Panc1 (cell line): ENCODE measurements around the gene NKD1. TPM values are rescaled to one million over a fixed set of nuclear protein-coding genes. Genes with fewer than 3 reads are reported as not detected.

ENCODE experiments used
- ATAC-seq: fragments of 200-7000 bp; cut with Tn5 transposase; 2 replicates; pipeline ENCODE4 v1.9.1; 2020; ENCODE audit warnings: mild to moderate bottlenecking, moderate library complexity
- BruUV-seq: library from RNA; stranded (reverse); fragments of 400-500 nt; replicated peaks from 2 replicates; lab custom pipeline; 2021; lab: Mats Ljungman, UMichigan
- CTCF ChIA-PET: fragments of 300-600 bp; sonication (Branson Sonifier 250); formaldehyde crosslinking; loops from one replicate; lab custom pipeline; 2022; ENCODE audit warnings: antibody characterized with exemption; lab: Charles Lee
- POLR2A ChIA-PET: fragments of 300-600 bp; sonication (Branson Sonifier 250); formaldehyde crosslinking; loops from one replicate; lab custom pipeline; 2022; ENCODE audit warnings: antibody characterized with exemption; lab: Charles Lee
- DNase-seq: peaks from one replicate; pipeline ENCODE4 v3.0.0-alpha.2; 2010; ENCODE audit warnings: low read depth, low spot score
- H3K27ac ChIP-seq: 2 replicates; pipeline ENCODE4 v1.5.1; 2011; ENCODE audit warnings: mild to moderate bottlenecking, low read length, inconsistent platforms
- H3K27me3 ChIP-seq: fragments of 200-500 bp; sonication (Bioruptor generic); 2 replicates; pipeline ENCODE4 v1.6.0; 2014; ENCODE audit warnings: low read length, inconsistent platforms; ENCODE audit not compliant: control insufficient read depth, insufficient read depth
- H3K36me3 ChIP-seq: fragments of 200-500 bp; sonication (Bioruptor generic); 2 replicates; pipeline ENCODE4 v1.5.1; 2014; ENCODE audit warnings: inconsistent platforms, mild to moderate bottlenecking, low read length, moderate library complexity; ENCODE audit not compliant: control insufficient read depth, insufficient read depth
- H3K4me1 ChIP-seq: 2 replicates; pipeline ENCODE4 v1.5.1; 2011; ENCODE audit warnings: inconsistent platforms, mild to moderate bottlenecking, low read length, moderate library complexity; ENCODE audit not compliant: control insufficient read depth, insufficient read depth
- H3K4me3 ChIP-seq, 2 experiments: 2 replicates each; pipeline ENCODE4 v1.5.1; 2011 to 2012; ENCODE audit warnings: low read depth in 2 of 2, low read length in 2 of 2, mild to moderate bottlenecking in 2 of 2, inconsistent platforms in 1 of 2, moderate library complexity in 1 of 2
- H3K9me3 ChIP-seq: fragments of 200-500 bp; sonication (Bioruptor generic); 2 replicates; pipeline ENCODE4 v1.5.1; 2014; ENCODE audit warnings: low read depth, mild to moderate bottlenecking, inconsistent platforms, low read length, moderate library complexity; ENCODE audit not compliant: control insufficient read depth, insufficient read depth
- CTCF ChIP-seq: fragments of 450-650 bp; IDR thresholded peaks from 2 replicates; pipeline ENCODE4 v1.5.1; 2017; ENCODE audit warnings: mild to moderate bottlenecking
- POLR2AphosphoS5 ChIP-seq: IDR thresholded peaks from 2 replicates; pipeline ENCODE4 v1.6.1; 2012; ENCODE audit warnings: mild to moderate bottlenecking, low read depth, low read length, moderate library complexity
- REST ChIP-seq, 2 experiments: IDR thresholded peaks; 2 replicates each; pipeline ENCODE4 v1.6.1; 2011 to 2012; ENCODE audit warnings: low read depth in 2 of 2, control low read depth in 1 of 2, low read length in 1 of 2, mild to moderate bottlenecking in 1 of 2, moderate library complexity in 1 of 2; ENCODE audit not compliant: insufficient read depth in 1 of 2
- SIN3A ChIP-seq: IDR thresholded peaks from 2 replicates; pipeline ENCODE4 v1.6.1; 2012; ENCODE audit warnings: low read depth, mild to moderate bottlenecking, low read length, moderate library complexity, borderline replicate concordance; ENCODE audit not compliant: insufficient read depth
- TCF7L2 ChIP-seq: IDR thresholded peaks from 2 replicates; pipeline ENCODE4 v1.6.1; 2011; ENCODE audit warnings: mild to moderate bottlenecking, low read depth, low read length, inconsistent platforms
- in situ Hi-C: cut with HindIII; loops from 2 replicates; pipeline ENCODE4 v1.10.0; 2016; ENCODE audit warnings: low sequenced_read_pairs, low pct_unique_long_range_greater_than_20kb
- intact Hi-C: fragments of 100-400 bp; cut with micrococcal nuclease; formaldehyde crosslinking; loops from one replicate; pipeline ENCODE4 v1.10.0; 2022; ENCODE audit not compliant: unreplicated experiment
- total RNA-seq: library from RNA; stranded (reverse); gene quantifications from one replicate; pipeline ENCODE4 v1.2.1, GENCODE V29; 2021; ENCODE audit not compliant: unreplicated experiment

NKD1 gene
- total RNA-seq, 1 experiment from 2014 or later: 0.18 TPM

GRCh38 chr16:50688083-50688482 is 139.9 kb downstream of the NKD1 start:
- no TSS peak for BruUV-seq
- in situ Hi-C loops (no loop called here), intact Hi-C loops (no loop called here)
- ATAC-seq (no peak), DNase-seq (no peak)
- Histone ChIP-seq H3K4me3 (no peak overlapping the region), H3K27me3 (no peaks in the 10 kb centered on the region; the same call in 1 of the 2 replicates), H3K4me1 (no peaks in the 10 kb centered on the region), H3K36me3 (no peaks in the 10 kb centered on the region), H3K27ac (no peak overlapping the region), H3K9me3 (no peaks in the 10 kb centered on the region)
- TF ChIP-seq CTCF: no peak
- TF ChIP-seq SIN3A: no peak
- TF ChIP-seq POLR2AphosphoS5: no peak
- TF ChIP-seq REST (IDR thresholded peaks at IDR 0.05; ENCODE audit: insufficient read depth in 1 of 2, low read depth in 2 of 2, low read length in 1 of 2): no peak
- TF ChIP-seq TCF7L2: no peak
- ChIA-PET CTCF (interaction anchor here (0.5 kb wide), 1 partner anchor 10 kb away, joined by 3 read pairs; no protein-coding TSS in a partner anchor), POLR2A (no interaction called here)

GRCh38 chr16:50688867-50689266 is 140.7 kb downstream of the NKD1 start:
- CTCF ChIA-PET: no interaction called here
- ATAC-seq (no peak), DNase-seq (no peak)
- Histone ChIP-seq H3K4me1 (no peaks in the 10 kb centered on the region), H3K27me3 (no peaks in the 10 kb centered on the region; the same call in 1 of the 2 replicates), H3K4me3 (no peak overlapping the region), H3K36me3 (no peaks in the 10 kb centered on the region), H3K27ac (no peak overlapping the region), H3K9me3 (no peaks in the 10 kb centered on the region)
- intact Hi-C loops: no loop called here
- POLR2A ChIA-PET: no interaction called here
- BruUV-seq: no TSS peak
- in situ Hi-C loops: no loop called here
- TF ChIP-seq SIN3A (no peak), REST (IDR thresholded peaks at IDR 0.05; ENCODE audit: insufficient read depth in 1 of 2, low read depth in 2 of 2, low read length in 1 of 2) (no peak), TCF7L2 (no peak), POLR2AphosphoS5 (no peak), CTCF (no peak)
